GM12864 (cell line): ENCODE results near the gene ABCA8.
A peak's percentile ranks its signal among the peaks of the same experiment; 100 is the strongest.

Experiments used
- DNase-seq: peaks from one replicate; pipeline ENCODE4 v3.0.0-alpha.2; 2011; ENCODE audit warnings: low read depth
- H3K4me3 ChIP-seq: 2 replicates; pipeline ENCODE4 v1.5.1; 2011; ENCODE audit warnings: mild to moderate bottlenecking, low read depth, low read length, control low read depth
- CTCF ChIP-seq: IDR thresholded peaks from 2 replicates; pipeline ENCODE4 v1.5.1; 2011; ENCODE audit warnings: low read depth, mild to moderate bottlenecking, moderate library complexity, low read length, control low read depth, inconsistent platforms; ENCODE audit errors: missing control alignments

ABCA8 gene

GRCh38 chr17:68908045-68908444 lies 47.1 kb downstream of the ABCA8 start:
- no peak overlapping the region for H3K4me3 ChIP-seq
- no peak for DNase-seq
- no peak for TF ChIP-seq CTCF

GRCh38 chr17:68906638-68907037 lies 48.6 kb downstream of the ABCA8 start:
- DNase-seq: no peak
- TF ChIP-seq CTCF: peak; percentile 48
- H3K4me3 ChIP-seq: no peak overlapping the region

GRCh38 chr17:68903286-68903685 lies 51.9 kb downstream of the ABCA8 start:
- DNase-seq: no peak
- TF ChIP-seq CTCF: no peak
- no peak overlapping the region for H3K4me3 ChIP-seq

GRCh38 chr17:68897557-68897956 lies 57.6 kb downstream of the ABCA8 start:
- DNase-seq: no peak
- no peak for TF ChIP-seq CTCF
- no peak overlapping the region for H3K4me3 ChIP-seq

DNA sequence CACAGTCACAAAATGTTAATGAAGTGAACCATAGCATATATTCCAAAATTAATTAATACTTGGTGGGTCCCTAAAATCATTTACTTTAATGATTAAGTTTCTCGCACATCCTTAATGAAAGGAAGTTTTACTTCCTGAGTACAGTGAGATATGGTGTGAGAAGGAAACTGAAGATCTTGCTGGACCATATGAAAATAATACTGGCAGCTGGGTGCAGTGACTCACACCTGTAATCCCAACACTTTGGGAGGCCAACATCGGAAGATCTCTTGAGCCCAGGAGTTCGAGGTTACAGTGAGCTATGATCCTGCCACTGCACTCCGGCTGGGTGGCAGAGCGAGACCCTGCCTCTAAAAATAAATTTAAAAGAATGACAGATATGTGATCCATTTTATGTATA lies 62.5 kb downstream of the ABCA8 start:
- DNase-seq: no peak
- H3K4me3 ChIP-seq: no peak overlapping the region
- TF ChIP-seq CTCF: no peak

DNA sequence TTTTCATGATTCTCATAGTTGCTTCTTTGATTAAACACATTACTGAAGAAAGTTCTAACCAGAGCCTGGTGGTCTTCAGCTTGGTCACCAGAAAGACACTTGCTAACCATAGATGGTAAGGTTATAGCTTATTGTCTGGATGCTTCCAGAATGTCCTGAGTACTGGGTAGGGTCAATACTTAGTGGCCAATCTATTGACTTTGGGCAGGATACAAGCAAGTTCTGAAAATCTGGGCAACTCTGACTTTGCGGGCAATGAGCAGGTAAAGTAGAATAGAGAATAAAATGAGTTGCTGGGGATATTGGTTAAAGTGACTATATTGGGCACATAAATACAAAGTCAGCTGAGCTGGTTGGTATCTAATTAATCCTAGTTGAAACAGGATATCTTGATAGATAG lies 63.0 kb downstream of the ABCA8 start:
- H3K4me3 ChIP-seq: no peak overlapping the region
- TF ChIP-seq CTCF: no peak
- DNase-seq: no peak

DNA sequence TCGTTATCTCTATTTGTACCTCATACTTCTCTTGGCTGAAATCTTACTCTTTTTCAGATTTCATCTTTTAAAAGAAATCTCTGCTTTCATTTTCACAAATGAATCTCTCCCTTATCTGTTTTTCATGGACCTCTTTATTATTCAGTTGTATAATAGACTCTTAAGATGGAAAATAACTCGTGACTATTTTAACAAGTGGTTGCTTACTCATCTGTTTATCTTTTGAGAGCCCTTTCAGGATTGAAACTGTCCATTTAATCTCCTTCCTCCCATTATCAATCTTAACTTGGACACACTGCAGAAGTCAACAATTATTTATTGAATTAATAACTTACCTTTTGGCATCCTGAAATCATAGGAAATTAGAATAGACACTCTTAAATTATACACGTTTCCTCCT lies 68.8 kb downstream of the ABCA8 start:
- TF ChIP-seq CTCF: no peak
- DNase-seq: no peak
- no peak overlapping the region for H3K4me3 ChIP-seq
